Fibroblast of skin of right quadriceps (primary cell): ENCODE data around the gene LDHAL6B.

Source experiments
- DNase-seq: peaks from one replicate; pipeline ENCODE4 v3.0.0-alpha.2; 2013

LDHAL6B gene

GRCh38 chr15:59221511-59222505, 15.2 kb downstream of the LDHAL6B start:
- DNase-seq = peak; percentile 91

- no peak for DNase-seq
Measured at GRCh38 chr15:59222906-59223550, 16.4 kb downstream of the LDHAL6B start.

GRCh38 chr15:59223736-59224135, 17.1 kb downstream of the LDHAL6B start:
- no peak for DNase-seq

GRCh38 chr15:59224474-59224873, 17.8 kb downstream of the LDHAL6B start:
- DNase-seq = no peak

- DNase-seq = no peak
Measured at GRCh38 chr15:59227021-59227420, 20.4 kb downstream of the LDHAL6B start.

GRCh38 chr15:59229015-59229414, 22.4 kb downstream of the LDHAL6B start:
- no peak for DNase-seq

GRCh38 chr15:59229453-59229852, 22.8 kb downstream of the LDHAL6B start:
- no peak for DNase-seq

- no peak for DNase-seq
Measured at GRCh38 chr15:59230531-59231055, 23.9 kb downstream of the LDHAL6B start.

- DNase-seq = peak; percentile 90
Measured at GRCh38 chr15:59232476-59232875, 25.8 kb downstream of the LDHAL6B start.

GRCh38 chr15:59236394-59236793, 29.8 kb downstream of the LDHAL6B start:
- DNase-seq = no peak

- no peak for DNase-seq
Measured at GRCh38 chr15:59237119-59237855, 30.6 kb downstream of the LDHAL6B start.

GRCh38 chr15:59237924-59238331, 31.3 kb downstream of the LDHAL6B start:
- DNase-seq = peak; percentile 8

- DNase-seq = no peak
Measured at GRCh38 chr15:59240036-59240435, 33.4 kb downstream of the LDHAL6B start.

GRCh38 chr15:59242649-59243048, 36.0 kb downstream of the LDHAL6B start:
- DNase-seq = no peak

- no peak for DNase-seq
Measured at GRCh38 chr15:59243622-59244021, 37.0 kb downstream of the LDHAL6B start.

- DNase-seq = no peak
Measured at GRCh38 chr15:59244337-59244736, 37.7 kb downstream of the LDHAL6B start.

GRCh38 chr15:59245559-59245958, 38.9 kb downstream of the LDHAL6B start:
- no peak for DNase-seq

GRCh38 chr15:59247364-59247763, 40.7 kb downstream of the LDHAL6B start:
- peak; percentile 68 for DNase-seq

- no peak for DNase-seq
Measured at GRCh38 chr15:59249816-59250215, 43.2 kb downstream of the LDHAL6B start.

GRCh38 chr15:59250249-59250648, 43.6 kb downstream of the LDHAL6B start:
- DNase-seq = no peak

GRCh38 chr15:59251001-59251845, 44.6 kb downstream of the LDHAL6B start:
- no peak for DNase-seq

- no peak for DNase-seq
Measured at GRCh38 chr15:59252137-59252536, 45.5 kb downstream of the LDHAL6B start.
